NCI-H1417 treated with DMSO at 0.1 percent for 48 hours (cell line): Measurements from ENCODE around the gene ARMC5.

Source experiments
- DNase-seq: peaks from one replicate; lab custom pipeline; 2025; lab: John Stamatoyannopoulos, UW

ARMC5 gene

GRCh38 chr16:31461201-31461920 is 2.1 kb downstream of the ARMC5 start:
- DNase-seq: no peak

- no peak for DNase-seq
Measured at GRCh38 chr16:31461921-31462804, 2.9 kb downstream of the ARMC5 start.

GRCh38 chr16:31464348-31464769 is 5.1 kb downstream of the ARMC5 start:
- DNase-seq: no peak

GRCh38 chr16:31464781-31465260 is 5.5 kb downstream of the ARMC5 start:
- no peak for DNase-seq

- no peak for DNase-seq
Measured at GRCh38 chr16:31465788-31466370, 6.6 kb downstream of the ARMC5 start.

- no peak for DNase-seq
Measured at GRCh38 chr16:31466381-31466841, 7.1 kb downstream of the ARMC5 start.

GRCh38 chr16:31467151-31467773 is 8.0 kb downstream of the ARMC5 start:
- DNase-seq: no peak

GRCh38 chr16:31467858-31468257 is 8.6 kb downstream of the ARMC5 start:
- DNase-seq: no peak

- no peak for DNase-seq
Measured at GRCh38 chr16:31470615-31471014, 11.3 kb downstream of the ARMC5 start.

- no peak for DNase-seq
Measured at GRCh38 chr16:31471241-31471874, 12.1 kb downstream of the ARMC5 start.

- no peak for DNase-seq
Measured at GRCh38 chr16:31471875-31472708, 12.8 kb downstream of the ARMC5 start, which contains the start of gene TGFB1I1. Gene TGFB1I1 (plus strand): TSS chr16:31472152. CDS start chr16:31472189, 37 bp downstream.

GRCh38 chr16:31472709-31473203 is 13.5 kb downstream of the ARMC5 start:
- DNase-seq: no peak

- DNase-seq: no peak
Measured at GRCh38 chr16:31473264-31473984, 14.1 kb downstream of the ARMC5 start.

- DNase-seq: no peak
Measured at GRCh38 chr16:31474173-31474714, 14.9 kb downstream of the ARMC5 start.

- no peak for DNase-seq
Measured at GRCh38 chr16:31474773-31475738, 15.8 kb downstream of the ARMC5 start.

- no peak for DNase-seq
Measured at GRCh38 chr16:31475946-31476302, 16.6 kb downstream of the ARMC5 start.

GRCh38 chr16:31476303-31477219 is 17.3 kb downstream of the ARMC5 start:
- no peak for DNase-seq
